Measurements from ENCODE around the gene B4GALNT1. TPM values are rescaled to one million over a fixed set of nuclear protein-coding genes. Genes with fewer than 3 reads are reported as not detected.
A peak's percentile ranks its signal among the peaks of the same experiment; 100 is the strongest.

B4GALNT1 gene
- total RNA-seq, 1 donor from 2014 or later, result 10.8 TPM

- no peaks in the 10 kb centered on the region for H3K9me3 Mint-ChIP-seq
- H3K27me3 Mint-ChIP-seq (ENCODE audit: low read depth), result peaks cover 3% of the 10 kb centered on the region
- peaks cover 12% of the 10 kb centered on the region for H3K4me1 Mint-ChIP-seq (ENCODE audit: low read depth)
- H3K36me3 Mint-ChIP-seq (ENCODE audit: low read depth), result peaks cover 17% of the 10 kb centered on the region
- DNase-seq (ENCODE audit: low spot score), result no peak
- intact Hi-C loops (cut with micrococcal nuclease), result no loop called here
- no peak overlapping the region for H3K27ac Mint-ChIP-seq
- H3K4me3 Mint-ChIP-seq (ENCODE audit: low read depth), result no peak overlapping the region
These were observed 26.6 kb downstream of the B4GALNT1 start for GRCh38 chr12:57606399-57606798.

- Mint-ChIP-seq H3K36me3 (ENCODE audit: low read depth) (peaks cover 19% of the 10 kb centered on the region), H3K9me3 (no peaks in the 10 kb centered on the region), H3K27ac (no peak overlapping the region), H3K27me3 (ENCODE audit: low read depth) (peaks cover 3% of the 10 kb centered on the region), H3K4me3 (ENCODE audit: low read depth) (peak overlapping the region; percentile 74), H3K4me1 (ENCODE audit: low read depth) (peaks cover 12% of the 10 kb centered on the region)
- intact Hi-C loops (cut with micrococcal nuclease), result no loop called here
- DNase-seq (ENCODE audit: low spot score), result no peak
These were observed 27.1 kb downstream of the B4GALNT1 start for GRCh38 chr12:57605811-57606311.

GRCh38 chr12:57604992-57605810 is 27.8 kb downstream of the B4GALNT1 start:
- DNase-seq (ENCODE audit: low spot score), result no peak
- no peaks in the 10 kb centered on the region for H3K9me3 Mint-ChIP-seq
- peaks cover 20% of the 10 kb centered on the region for H3K36me3 Mint-ChIP-seq (ENCODE audit: low read depth)
- peak overlapping the region; percentile 74 for H3K4me3 Mint-ChIP-seq (ENCODE audit: low read depth)
- H3K27ac Mint-ChIP-seq, result peak overlapping the region; percentile 60
- peaks cover under 1% of the 10 kb centered on the region for H3K27me3 Mint-ChIP-seq (ENCODE audit: low read depth)
- peaks cover 11% of the 10 kb centered on the region for H3K4me1 Mint-ChIP-seq (ENCODE audit: low read depth)
- intact Hi-C loops (cut with micrococcal nuclease), result loop anchor here (1.0 kb wide), 1 partner anchor 14 kb away; the partner anchor contains the start of gene PIP4K2C

- Mint-ChIP-seq H3K4me1 (ENCODE audit: low read depth) (peaks cover 11% of the 10 kb centered on the region), H3K27ac (peak within 1 kb of the TSS; percentile 86), H3K9me3 (no peaks in the 10 kb centered on the region), H3K4me3 (ENCODE audit: low read depth) (peak within 1 kb of the TSS; percentile 75), H3K36me3 (ENCODE audit: low read depth) (peaks cover 24% of the 10 kb centered on the region), H3K27me3 (ENCODE audit: low read depth) (no peaks in the 10 kb centered on the region)
- no peak for DNase-seq (ENCODE audit: low spot score)
- intact Hi-C loops (cut with micrococcal nuclease), result loop anchor here (1.0 kb wide), 1 partner anchor 13 kb away; the partner anchor contains the start of gene PIP4K2C
These were observed 28.5 kb downstream of the B4GALNT1 start, which contains the start of gene DTX3 for GRCh38 chr12:57604454-57604991. Gene DTX3, plus strand, starts transcription at chr12:57604824. Its CDS starts 1,694 bp downstream, at chr12:57606518.

- peak overlapping the region; percentile 86 for H3K27ac Mint-ChIP-seq
- H3K9me3 Mint-ChIP-seq, result no peaks in the 10 kb centered on the region
These were observed 29.1 kb downstream of the B4GALNT1 start for GRCh38 chr12:57603815-57604453.

GRCh38 chr12:57603324-57603723 is 29.7 kb downstream of the B4GALNT1 start:
- intact Hi-C loops (cut with micrococcal nuclease), result no loop called here
- no peaks in the 10 kb centered on the region for H3K9me3 Mint-ChIP-seq
- H3K27ac Mint-ChIP-seq, result no peak overlapping the region
- H3K4me1 Mint-ChIP-seq (ENCODE audit: low read depth), result peaks cover 11% of the 10 kb centered on the region
- no peaks in the 10 kb centered on the region for H3K27me3 Mint-ChIP-seq (ENCODE audit: low read depth)
- peaks cover 32% of the 10 kb centered on the region for H3K36me3 Mint-ChIP-seq (ENCODE audit: low read depth)
- no peak for DNase-seq (ENCODE audit: low spot score)
- H3K4me3 Mint-ChIP-seq (ENCODE audit: low read depth), result peak overlapping the region; percentile 75

More at GRCh38 chr12:57603815-57604453, 29.1 kb downstream of the B4GALNT1 start:
- Mint-ChIP-seq H3K4me3 (ENCODE audit: low read depth) (peak overlapping the region; percentile 75), H3K36me3 (ENCODE audit: low read depth) (peaks cover 30% of the 10 kb centered on the region), H3K27me3 (ENCODE audit: low read depth) (no peaks in the 10 kb centered on the region), H3K4me1 (ENCODE audit: low read depth) (peaks cover 11% of the 10 kb centered on the region)
- no peak for DNase-seq (ENCODE audit: low spot score)
- intact Hi-C loops (cut with micrococcal nuclease), result loop anchor here (1.0 kb wide), 1 partner anchor 13 kb away; the partner anchor contains the start of gene PIP4K2C

GRCh38 chr12:57602544-57602943 is 30.5 kb downstream of the B4GALNT1 start:
- intact Hi-C loops (cut with micrococcal nuclease), result no loop called here
- no peaks in the 10 kb centered on the region for H3K9me3 Mint-ChIP-seq
- H3K4me3 Mint-ChIP-seq (ENCODE audit: low read depth), result no peak overlapping the region
- H3K27ac Mint-ChIP-seq, result no peak overlapping the region
- H3K27me3 Mint-ChIP-seq (ENCODE audit: low read depth), result no peaks in the 10 kb centered on the region
- peaks cover 36% of the 10 kb centered on the region for H3K36me3 Mint-ChIP-seq (ENCODE audit: low read depth)
- no peak for DNase-seq (ENCODE audit: low spot score)
- H3K4me1 Mint-ChIP-seq (ENCODE audit: low read depth), result peaks cover 11% of the 10 kb centered on the region

- Mint-ChIP-seq H3K9me3 (no peaks in the 10 kb centered on the region), H3K27me3 (ENCODE audit: low read depth) (no peaks in the 10 kb centered on the region), H3K27ac (no peak overlapping the region), H3K4me1 (ENCODE audit: low read depth) (peaks cover 6% of the 10 kb centered on the region), H3K36me3 (ENCODE audit: low read depth) (peaks cover 47% of the 10 kb centered on the region), H3K4me3 (ENCODE audit: low read depth) (no peak overlapping the region)
- DNase-seq (ENCODE audit: low spot score), result no peak
- intact Hi-C loops (cut with micrococcal nuclease), result no loop called here
These were observed 32.6 kb downstream of the B4GALNT1 start for GRCh38 chr12:57600395-57600794.

GRCh38 chr12:57593187-57593586 is 39.8 kb downstream of the B4GALNT1 start:
- intact Hi-C loops (cut with micrococcal nuclease), result no loop called here
- Mint-ChIP-seq H3K27me3 (ENCODE audit: low read depth) (no peaks in the 10 kb centered on the region), H3K4me1 (ENCODE audit: low read depth) (peaks cover 16% of the 10 kb centered on the region), H3K9me3 (no peaks in the 10 kb centered on the region), H3K36me3 (ENCODE audit: low read depth) (peaks cover 24% of the 10 kb centered on the region), H3K4me3 (ENCODE audit: low read depth) (no peak overlapping the region), H3K27ac (no peak overlapping the region)
- DNase-seq (ENCODE audit: low spot score), result no peak

- Mint-ChIP-seq H3K27me3 (ENCODE audit: low read depth) (no peaks in the 10 kb centered on the region), H3K9me3 (no peaks in the 10 kb centered on the region), H3K4me3 (ENCODE audit: low read depth) (peak overlapping the region; percentile 86), H3K27ac (no peak overlapping the region), H3K36me3 (ENCODE audit: low read depth) (peaks cover 22% of the 10 kb centered on the region), H3K4me1 (ENCODE audit: low read depth) (peaks cover 16% of the 10 kb centered on the region)
- DNase-seq (ENCODE audit: low spot score), result no peak
- intact Hi-C loops (cut with micrococcal nuclease), result no loop called here
These were observed 40.3 kb downstream of the B4GALNT1 start for GRCh38 chr12:57592551-57593165.

- intact Hi-C loops (cut with micrococcal nuclease), result loop anchor here (1.0 to 2.0 kb wide), 3 partner anchors 12 to 69 kb away; partner anchors contain the start of genes DCTN2, DTX3 and MBD6
- H3K36me3 Mint-ChIP-seq (ENCODE audit: low read depth), result peaks cover 18% of the 10 kb centered on the region
- H3K9me3 Mint-ChIP-seq, result no peaks in the 10 kb centered on the region
- DNase-seq (ENCODE audit: low spot score), result no peak
- H3K4me1 Mint-ChIP-seq (ENCODE audit: low read depth), result peaks cover 16% of the 10 kb centered on the region
- H3K4me3 Mint-ChIP-seq (ENCODE audit: low read depth), result peak overlapping the region; percentile 86
- no peaks in the 10 kb centered on the region for H3K27me3 Mint-ChIP-seq (ENCODE audit: low read depth)
- peak overlapping the region; percentile 69 for H3K27ac Mint-ChIP-seq
These were observed 41.1 kb downstream of the B4GALNT1 start for GRCh38 chr12:57591782-57592325.
